GM21576 (cell line): ENCODE measurements around the gene ZSWIM3.

Experiments
- ATAC-seq: cut with Tn5 transposase; IDR thresholded peaks from one replicate; pipeline ENCODE4 v1.9.1; 2021; ENCODE audit warnings: mild to moderate bottlenecking, moderate library complexity; ENCODE audit not compliant: unreplicated experiment

ZSWIM3 gene

DNA sequence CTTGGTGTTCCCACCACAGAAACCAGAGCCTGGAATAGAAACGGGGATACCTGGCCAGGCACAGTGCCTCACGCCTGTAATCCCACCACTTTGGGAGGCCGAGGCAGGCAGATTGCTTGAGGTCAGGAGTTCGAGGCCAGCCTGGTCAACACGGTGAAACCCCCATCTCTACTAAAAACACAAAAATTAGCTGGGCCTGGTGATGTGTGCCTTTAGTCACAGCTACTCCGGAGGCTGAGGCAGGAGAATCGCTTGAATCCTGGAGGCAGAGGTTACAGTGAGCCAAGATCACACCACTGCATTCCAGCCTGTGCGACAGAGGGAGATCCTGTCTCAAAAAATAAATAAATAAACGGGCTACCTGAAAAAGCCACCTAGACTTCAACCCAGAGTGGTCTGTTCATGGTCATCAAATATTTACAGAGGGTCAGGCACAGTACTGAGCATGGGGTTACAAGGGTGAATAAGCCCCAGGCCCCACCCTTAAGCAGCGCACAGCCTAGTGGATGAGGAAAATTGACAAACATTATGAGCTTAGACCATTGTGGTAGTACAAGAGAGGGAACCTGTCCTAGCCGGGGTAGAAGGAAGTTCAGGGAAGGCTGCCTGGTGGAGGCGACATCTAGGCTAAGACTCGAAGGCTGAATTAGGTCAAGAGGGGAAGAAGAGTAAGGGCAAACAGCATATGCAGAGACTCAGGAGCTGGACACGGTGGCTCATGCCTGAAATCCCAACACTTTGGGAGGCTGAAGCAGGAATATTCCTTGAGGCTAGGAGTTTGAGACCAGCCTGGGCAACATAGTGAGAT is 69.9 kb downstream of the ZSWIM3 start:
- ATAC-seq: no peak
